Osteoblast (primary cell): ENCODE data around the gene KCNC2. TPM values are rescaled to one million over a fixed set of nuclear protein-coding genes. Genes with fewer than 3 reads are reported as not detected.

Source experiments
- DNase-seq: peaks from one replicate; pipeline ENCODE4 v3.0.0; 2011; ENCODE audit warnings: low spot score, mixed read lengths; ENCODE audit not compliant: insufficient read length; ENCODE audit errors: missing footprints
- H2AFZ ChIP-seq: 2 replicates; pipeline ENCODE4 v1.6.0; 2011; ENCODE audit warnings: mild to moderate bottlenecking, low read length
- H3K27ac ChIP-seq: 2 replicates; pipeline ENCODE4 v1.5.1; 2011; ENCODE audit warnings: mild to moderate bottlenecking, low read depth, low read length, moderate library complexity
- H3K27me3 ChIP-seq: 2 replicates; pipeline ENCODE4 v1.6.0; 2012; ENCODE audit warnings: mild to moderate bottlenecking, control low read depth, inconsistent platforms, low read length, moderate library complexity; ENCODE audit not compliant: insufficient read depth
- H3K36me3 ChIP-seq: 2 replicates; pipeline ENCODE4 v1.5.1; 2011; ENCODE audit warnings: mild to moderate bottlenecking, low read length, control low read depth, moderate library complexity; ENCODE audit not compliant: insufficient read depth
- H3K4me1 ChIP-seq: 2 replicates; pipeline ENCODE4 v1.5.1; 2011; ENCODE audit warnings: mild to moderate bottlenecking, low read length, control low read depth, moderate library complexity; ENCODE audit not compliant: insufficient read depth
- H3K4me2 ChIP-seq: 2 replicates; pipeline ENCODE4 v1.6.0; 2011; ENCODE audit warnings: mild to moderate bottlenecking, low read length; ENCODE audit not compliant: insufficient read depth
- H3K4me3 ChIP-seq: fragments of 200-600 bp; sonication (generic); 3 replicates; pipeline ENCODE4 v1.5.1; 2012; ENCODE audit warnings: mild to moderate bottlenecking, low read length, inconsistent platforms; ENCODE audit not compliant: insufficient read depth
- H3K79me2 ChIP-seq: 2 replicates; pipeline ENCODE4 v1.6.0; 2012; ENCODE audit warnings: mild to moderate bottlenecking, low read length, control low read depth, inconsistent platforms; ENCODE audit not compliant: insufficient read depth
- H3K9me3 ChIP-seq: 2 replicates; pipeline ENCODE4 v1.5.1; 2011; ENCODE audit warnings: low read depth, low read length, control low read depth
- H4K20me1 ChIP-seq: 2 replicates; pipeline ENCODE4 v1.6.0; 2012; ENCODE audit warnings: mild to moderate bottlenecking, low read length, control low read depth; ENCODE audit not compliant: insufficient read depth
- CTCF ChIP-seq: IDR thresholded peaks from 2 replicates; pipeline ENCODE4 v1.5.1; 2011; ENCODE audit warnings: mild to moderate bottlenecking, low read depth, low read length, moderate library complexity; ENCODE audit errors: extremely low read depth
- total RNA-seq: library from RNA; depleted of rRNA; stranded (reverse); fragments of >200 nt; gene quantifications from 2 replicates; pipeline ENCODE4 v1.2.3, GENCODE V29; 2012

Gene KCNC2
- total RNA-seq, 1 donor = not detected

GRCh38 chr12:75101781-75102180 lies 107.9 kb downstream of the KCNC2 start:
- Histone ChIP-seq H3K79me2 (no peaks in the 10 kb centered on the region), H3K27ac (no peak overlapping the region), H3K4me2 (no peak overlapping the region), H3K4me3 (no peak overlapping the region), H3K9me3 (no peaks in the 10 kb centered on the region), H3K36me3 (no peaks in the 10 kb centered on the region), H4K20me1 (no peaks in the 10 kb centered on the region), H3K27me3 (no peaks in the 10 kb centered on the region), H2AFZ (no peak overlapping the region), H3K4me1 (no peaks in the 10 kb centered on the region)
- no peak for DNase-seq
- no peak for TF ChIP-seq CTCF

GRCh38 chr12:75099210-75099609 lies 110.4 kb downstream of the KCNC2 start:
- Histone ChIP-seq H3K4me2 (no peak overlapping the region), H3K9me3 (no peaks in the 10 kb centered on the region), H3K4me3 (no peak overlapping the region), H4K20me1 (no peaks in the 10 kb centered on the region), H3K4me1 (no peaks in the 10 kb centered on the region), H2AFZ (no peak overlapping the region), H3K79me2 (no peaks in the 10 kb centered on the region), H3K27ac (no peak overlapping the region), H3K27me3 (no peaks in the 10 kb centered on the region), H3K36me3 (no peaks in the 10 kb centered on the region)
- no peak for DNase-seq
- TF ChIP-seq CTCF = no peak

- H3K4me3 ChIP-seq = no peak overlapping the region
- no peaks in the 10 kb centered on the region for H4K20me1 ChIP-seq
- H2AFZ ChIP-seq = no peak overlapping the region
- DNase-seq = no peak
- H3K36me3 ChIP-seq = no peaks in the 10 kb centered on the region
- no peak overlapping the region for H3K4me2 ChIP-seq
- H3K79me2 ChIP-seq = no peaks in the 10 kb centered on the region
- H3K9me3 ChIP-seq = no peaks in the 10 kb centered on the region
- H3K4me1 ChIP-seq = no peaks in the 10 kb centered on the region
- H3K27ac ChIP-seq = no peak overlapping the region
- no peak for TF ChIP-seq CTCF
- H3K27me3 ChIP-seq = no peaks in the 10 kb centered on the region
Measured at GRCh38 chr12:75097003-75097402, 112.6 kb downstream of the KCNC2 start.

- TF ChIP-seq CTCF = peak; percentile 19
- no peaks in the 10 kb centered on the region for H4K20me1 ChIP-seq
- H3K27me3 ChIP-seq = no peaks in the 10 kb centered on the region
- peaks cover 3% of the 10 kb centered on the region for H3K4me1 ChIP-seq
- DNase-seq = no peak
- peak overlapping the region; percentile 64 for H2AFZ ChIP-seq
- H3K4me3 ChIP-seq = no peak overlapping the region
- no peaks in the 10 kb centered on the region for H3K9me3 ChIP-seq
- no peaks in the 10 kb centered on the region for H3K79me2 ChIP-seq
- no peak overlapping the region for H3K27ac ChIP-seq
- H3K4me2 ChIP-seq = no peak overlapping the region
- no peaks in the 10 kb centered on the region for H3K36me3 ChIP-seq
Measured at GRCh38 chr12:75087654-75088053, 122.0 kb downstream of the KCNC2 start.
